Measurements from ENCODE around the gene NOTCH1.

GRCh38 chr9:136502940-136503550 is 42.8 kb downstream of the NOTCH1 start:
- TF ChIP-seq POLR2AphosphoS5 (IDR thresholded peaks at IDR 0.05; ENCODE audit: borderline replicate concordance, low read depth, low read length) (no peak), EZH2 (IDR thresholded peaks at IDR 0.05) (no peak), FOXP2 (optimal IDR thresholded peaks at IDR 0.05; ENCODE audit: control extremely low read depth, extremely low read length, insufficient read depth) (no peak)

All from SK-N-MC (cell line).